ENCODE results near the gene SYTL1.

The SYTL1 gene

GRCh38 chr1:27394282-27394658 is 52.4 kb downstream of the SYTL1 start:
- in situ Hi-C loops (cut with MboI; ENCODE audit: low sequenced_read_pairs, unreplicated experiment): loop anchor here (5.0 to 10.0 kb wide), 3 partner anchors 97 to 271 kb away; partner anchors contain the start of gene AHDC1
- DNase-seq (ENCODE audit: low spot score): no peak
- no peak for TF ChIP-seq CTCF (IDR thresholded peaks at IDR 0.05; ENCODE audit: borderline replicate concordance, control extremely low read depth, extremely low read depth, insufficient read depth, missing control alignments)

GRCh38 chr1:27394925-27395324 is 53.1 kb downstream of the SYTL1 start:
- DNase-seq (ENCODE audit: low spot score): no peak
- TF ChIP-seq CTCF (IDR thresholded peaks at IDR 0.05; ENCODE audit: borderline replicate concordance, control extremely low read depth, extremely low read depth, insufficient read depth, missing control alignments): no peak
- in situ Hi-C loops (cut with MboI; ENCODE audit: low sequenced_read_pairs, unreplicated experiment): loop anchor here (5.0 to 10.0 kb wide), 3 partner anchors 98 to 270 kb away; partner anchors contain the start of gene AHDC1

GRCh38 chr1:27395441-27396195 is 53.8 kb downstream of the SYTL1 start:
- in situ Hi-C loops (cut with MboI; ENCODE audit: low sequenced_read_pairs, unreplicated experiment): loop anchor here (10.0 kb wide), 2 partner anchors 209 to 269 kb away; partner anchors contain the start of gene AHDC1
- peak; percentile 91 for DNase-seq (ENCODE audit: low spot score)
- TF ChIP-seq CTCF (IDR thresholded peaks at IDR 0.05; ENCODE audit: borderline replicate concordance, control extremely low read depth, extremely low read depth, insufficient read depth, missing control alignments): peak; percentile 97

GRCh38 chr1:27397110-27397509 is 55.3 kb downstream of the SYTL1 start:
- in situ Hi-C loops (cut with MboI; ENCODE audit: low sequenced_read_pairs, unreplicated experiment): loop anchor here (10.0 kb wide), 2 partner anchors 208 to 268 kb away; partner anchors contain the start of gene AHDC1
- no peak for TF ChIP-seq CTCF (IDR thresholded peaks at IDR 0.05; ENCODE audit: borderline replicate concordance, control extremely low read depth, extremely low read depth, insufficient read depth, missing control alignments)
- no peak for DNase-seq (ENCODE audit: low spot score)

- TF ChIP-seq CTCF (IDR thresholded peaks at IDR 0.05; ENCODE audit: borderline replicate concordance, control extremely low read depth, extremely low read depth, insufficient read depth, missing control alignments): no peak
- DNase-seq (ENCODE audit: low spot score): no peak
- in situ Hi-C loops (cut with MboI; ENCODE audit: low sequenced_read_pairs, unreplicated experiment): loop anchor here (10.0 kb wide), 2 partner anchors 207 to 267 kb away; partner anchors contain the start of gene AHDC1
Measured at GRCh38 chr1:27397749-27398148, 55.9 kb downstream of the SYTL1 start.

GRCh38 chr1:27398405-27399149 is 56.8 kb downstream of the SYTL1 start:
- no peak for DNase-seq (ENCODE audit: low spot score)
- in situ Hi-C loops (cut with MboI; ENCODE audit: low sequenced_read_pairs, unreplicated experiment): loop anchor here (10.0 kb wide), 2 partner anchors 206 to 266 kb away; partner anchors contain the start of gene AHDC1
- TF ChIP-seq CTCF (IDR thresholded peaks at IDR 0.05; ENCODE audit: borderline replicate concordance, control extremely low read depth, extremely low read depth, insufficient read depth, missing control alignments): no peak

Measured in GM13976 (cell line).